ENCODE results near the gene CCDC92B.

The CCDC92B gene

DNA sequence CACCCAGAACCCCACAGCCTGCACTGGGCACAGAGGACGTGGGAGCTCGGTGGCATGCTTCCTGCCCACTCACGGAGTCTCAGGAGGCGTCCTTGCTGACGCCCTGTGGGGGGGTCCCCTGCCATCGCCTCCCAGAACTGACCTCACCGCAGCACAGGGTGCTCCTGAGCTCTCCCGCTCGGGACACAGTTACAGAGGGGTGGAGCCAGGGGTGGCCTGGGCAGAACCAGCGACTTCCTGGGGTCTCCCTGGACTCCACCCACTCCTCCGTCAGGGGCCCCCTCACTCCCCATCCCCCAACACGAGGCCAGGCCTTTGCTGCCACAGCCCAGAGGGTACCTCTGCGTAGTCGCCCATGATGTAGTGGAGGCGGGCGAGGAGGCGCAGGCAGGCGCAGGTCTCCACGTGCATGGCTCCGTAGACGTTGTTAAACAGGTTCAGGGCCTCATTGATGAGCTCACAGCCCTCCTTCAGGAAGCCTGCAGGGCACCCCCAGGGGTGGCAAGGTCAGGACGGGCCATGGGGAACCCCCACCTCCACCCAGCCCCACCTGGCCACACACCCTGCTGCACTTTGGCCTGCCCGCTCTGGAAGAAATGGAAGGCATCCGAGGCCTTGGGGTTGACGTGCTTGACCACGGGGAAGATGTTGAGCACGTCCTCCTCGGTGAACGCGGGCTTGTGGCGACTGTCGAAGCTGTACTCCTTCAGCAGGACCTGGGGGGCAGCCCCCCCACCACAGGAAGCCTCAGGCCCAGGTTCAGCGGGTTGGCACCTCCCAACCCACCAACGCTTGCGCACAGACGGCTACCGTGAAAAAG is 55.7 kb downstream of the CCDC92B start:
- TF ChIP-seq, protein P1, sequence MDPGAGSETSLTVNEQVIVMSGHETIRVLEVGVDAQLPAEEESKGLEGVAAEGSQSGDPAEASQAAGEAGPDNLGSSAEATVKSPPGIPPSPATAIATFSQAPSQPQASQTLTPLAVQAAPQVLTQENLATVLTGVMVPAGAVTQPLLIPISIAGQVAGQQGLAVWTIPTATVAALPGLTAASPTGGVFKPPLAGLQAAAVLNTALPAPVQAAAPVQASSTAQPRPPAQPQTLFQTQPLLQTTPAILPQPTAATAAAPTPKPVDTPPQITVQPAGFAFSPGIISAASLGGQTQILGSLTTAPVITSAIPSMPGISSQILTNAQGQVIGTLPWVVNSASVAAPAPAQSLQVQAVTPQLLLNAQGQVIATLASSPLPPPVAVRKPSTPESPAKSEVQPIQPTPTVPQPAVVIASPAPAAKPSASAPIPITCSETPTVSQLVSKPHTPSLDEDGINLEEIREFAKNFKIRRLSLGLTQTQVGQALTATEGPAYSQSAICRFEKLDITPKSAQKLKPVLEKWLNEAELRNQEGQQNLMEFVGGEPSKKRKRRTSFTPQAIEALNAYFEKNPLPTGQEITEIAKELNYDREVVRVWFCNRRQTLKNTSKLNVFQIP (CRISPR knock-in tag; IDR thresholded peaks at IDR 0.05; ENCODE audit: borderline replicate concordance, low read depth) = no peak
- TF ChIP-seq, protein P2, sequence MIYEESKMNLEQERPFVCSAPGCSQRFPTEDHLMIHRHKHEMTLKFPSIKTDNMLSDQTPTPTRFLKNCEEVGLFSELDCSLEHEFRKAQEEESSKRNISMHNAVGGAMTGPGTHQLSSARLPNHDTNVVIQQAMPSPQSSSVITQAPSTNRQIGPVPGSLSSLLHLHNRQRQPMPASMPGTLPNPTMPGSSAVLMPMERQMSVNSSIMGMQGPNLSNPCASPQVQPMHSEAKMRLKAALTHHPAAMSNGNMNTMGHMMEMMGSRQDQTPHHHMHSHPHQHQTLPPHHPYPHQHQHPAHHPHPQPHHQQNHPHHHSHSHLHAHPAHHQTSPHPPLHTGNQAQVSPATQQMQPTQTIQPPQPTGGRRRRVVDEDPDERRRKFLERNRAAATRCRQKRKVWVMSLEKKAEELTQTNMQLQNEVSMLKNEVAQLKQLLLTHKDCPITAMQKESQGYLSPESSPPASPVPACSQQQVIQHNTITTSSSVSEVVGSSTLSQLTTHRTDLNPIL (CRISPR knock-in tag; IDR thresholded peaks at IDR 0.05; ENCODE audit: low read depth) = no peak
- no peak for TF ChIP-seq OSR1 (CRISPR knock-in tag; IDR thresholded peaks at IDR 0.05)
- ATAC-seq = no peak

- no peak for ATAC-seq
- TF ChIP-seq ZFP3 (CRISPR knock-in tag; IDR thresholded peaks at IDR 0.05) (no peak), ARNTL (CRISPR knock-in tag; IDR thresholded peaks at IDR 0.05; ENCODE audit: borderline replicate concordance, low read depth) (no peak), RARB (CRISPR knock-in tag; IDR thresholded peaks at IDR 0.05) (no peak), ZNF565 (CRISPR knock-in tag; conservative IDR thresholded peaks at IDR 0.05; ENCODE audit: low read depth) (no peak), CSDC2 (CRISPR knock-in tag; IDR thresholded peaks at IDR 0.05) (no peak), ZNF8 (CRISPR knock-in tag; IDR thresholded peaks at IDR 0.05) (no peak), ZNF70 (CRISPR knock-in tag; IDR thresholded peaks at IDR 0.05) (no peak), GLIS3 (CRISPR knock-in tag; IDR thresholded peaks at IDR 0.05) (no peak), TCF4 (CRISPR knock-in tag; IDR thresholded peaks at IDR 0.05; ENCODE audit: borderline replicate concordance) (no peak), SNAI2 (CRISPR knock-in tag; IDR thresholded peaks at IDR 0.05) (no peak), ZFP30 (CRISPR knock-in tag; IDR thresholded peaks at IDR 0.05) (no peak), BACH2 (CRISPR knock-in tag; IDR thresholded peaks at IDR 0.05; ENCODE audit: borderline replicate concordance) (no peak)
- TF ChIP-seq, protein P1 (CRISPR knock-in tag; IDR thresholded peaks at IDR 0.05; ENCODE audit: borderline replicate concordance, low read depth) = no peak
- TF ChIP-seq, protein P3, sequence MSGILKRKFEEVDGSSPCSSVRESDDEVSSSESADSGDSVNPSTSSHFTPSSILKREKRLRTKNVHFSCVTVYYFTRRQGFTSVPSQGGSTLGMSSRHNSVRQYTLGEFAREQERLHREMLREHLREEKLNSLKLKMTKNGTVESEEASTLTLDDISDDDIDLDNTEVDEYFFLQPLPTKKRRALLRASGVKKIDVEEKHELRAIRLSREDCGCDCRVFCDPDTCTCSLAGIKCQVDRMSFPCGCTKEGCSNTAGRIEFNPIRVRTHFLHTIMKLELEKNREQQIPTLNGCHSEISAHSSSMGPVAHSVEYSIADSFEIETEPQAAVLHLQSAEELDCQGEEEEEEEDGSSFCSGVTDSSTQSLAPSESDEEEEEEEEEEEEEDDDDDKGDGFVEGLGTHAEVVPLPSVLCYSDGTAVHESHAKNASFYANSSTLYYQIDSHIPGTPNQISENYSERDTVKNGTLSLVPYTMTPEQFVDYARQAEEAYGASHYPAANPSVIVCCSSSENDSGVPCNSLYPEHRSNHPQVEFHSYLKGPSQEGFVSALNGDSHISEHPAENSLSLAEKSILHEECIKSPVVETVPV (CRISPR knock-in tag; IDR thresholded peaks at IDR 0.05) = no peak
- TF ChIP-seq, protein P2 (CRISPR knock-in tag; IDR thresholded peaks at IDR 0.05; ENCODE audit: low read depth) = no peak
These were observed 56.7 kb downstream of the CCDC92B start for GRCh38 chr17:2692781-2693135.

DNA sequence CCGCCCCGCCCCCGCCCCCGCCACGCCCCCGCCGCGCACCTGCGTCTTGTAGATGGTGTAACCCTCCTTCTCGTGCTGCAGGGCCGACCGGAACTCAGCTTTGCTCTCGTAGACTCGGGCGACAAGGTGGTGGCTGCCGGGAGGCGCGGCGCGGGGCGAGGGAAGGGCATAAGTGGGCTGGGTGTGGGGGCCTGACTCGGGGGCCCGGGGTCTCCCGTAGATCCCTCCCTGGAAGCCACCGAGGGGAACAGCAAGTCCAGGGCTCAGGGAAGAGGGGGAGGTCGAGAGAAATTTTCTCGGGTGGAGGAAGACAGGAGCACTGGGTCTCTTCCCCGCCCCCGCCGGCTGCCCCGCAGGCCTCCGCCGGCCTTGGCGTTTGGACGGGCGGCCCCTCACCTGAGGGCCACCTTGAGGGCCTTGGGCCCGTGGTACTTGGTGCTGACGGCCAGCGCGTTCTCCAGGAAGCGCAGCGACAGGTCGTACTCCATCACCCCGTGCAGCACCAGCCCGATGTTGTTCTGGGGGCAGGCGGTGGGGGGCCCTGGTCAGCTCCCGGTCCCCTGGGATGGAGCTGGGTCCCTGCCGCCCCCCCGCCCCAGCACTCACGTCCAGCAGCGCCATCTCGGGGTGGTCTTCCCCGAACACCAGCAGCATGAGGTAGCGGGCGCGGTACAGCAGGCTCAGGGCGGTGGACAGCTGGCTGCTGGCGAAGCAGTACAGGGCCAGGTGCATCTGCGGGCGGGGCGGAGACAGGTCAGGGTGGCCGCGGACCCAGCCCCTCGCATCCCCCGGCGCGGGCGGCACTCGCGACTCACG is 57.3 kb downstream of the CCDC92B start:
- TF ChIP-seq GLIS3 (CRISPR knock-in tag; IDR thresholded peaks at IDR 0.05) (no peak), SNAI2 (CRISPR knock-in tag; IDR thresholded peaks at IDR 0.05) (no peak), ARNTL (CRISPR knock-in tag; IDR thresholded peaks at IDR 0.05; ENCODE audit: borderline replicate concordance, low read depth) (no peak), TCF4 (CRISPR knock-in tag; IDR thresholded peaks at IDR 0.05; ENCODE audit: borderline replicate concordance) (no peak), CSDC2 (CRISPR knock-in tag; IDR thresholded peaks at IDR 0.05) (no peak), OSR1 (CRISPR knock-in tag; IDR thresholded peaks at IDR 0.05) (no peak)
- TF ChIP-seq, protein P3 (CRISPR knock-in tag; IDR thresholded peaks at IDR 0.05) = no peak
- TF ChIP-seq, protein P4, sequence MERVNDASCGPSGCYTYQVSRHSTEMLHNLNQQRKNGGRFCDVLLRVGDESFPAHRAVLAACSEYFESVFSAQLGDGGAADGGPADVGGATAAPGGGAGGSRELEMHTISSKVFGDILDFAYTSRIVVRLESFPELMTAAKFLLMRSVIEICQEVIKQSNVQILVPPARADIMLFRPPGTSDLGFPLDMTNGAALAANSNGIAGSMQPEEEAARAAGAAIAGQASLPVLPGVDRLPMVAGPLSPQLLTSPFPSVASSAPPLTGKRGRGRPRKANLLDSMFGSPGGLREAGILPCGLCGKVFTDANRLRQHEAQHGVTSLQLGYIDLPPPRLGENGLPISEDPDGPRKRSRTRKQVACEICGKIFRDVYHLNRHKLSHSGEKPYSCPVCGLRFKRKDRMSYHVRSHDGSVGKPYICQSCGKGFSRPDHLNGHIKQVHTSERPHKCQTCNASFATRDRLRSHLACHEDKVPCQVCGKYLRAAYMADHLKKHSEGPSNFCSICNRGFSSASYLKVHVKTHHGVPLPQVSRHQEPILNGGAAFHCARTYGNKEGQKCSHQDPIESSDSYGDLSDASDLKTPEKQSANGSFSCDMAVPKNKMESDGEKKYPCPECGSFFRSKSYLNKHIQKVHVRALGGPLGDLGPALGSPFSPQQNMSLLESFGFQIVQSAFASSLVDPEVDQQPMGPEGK (CRISPR knock-in tag; IDR thresholded peaks at IDR 0.05; ENCODE audit: borderline replicate concordance) = no peak
- TF ChIP-seq, protein P1 (CRISPR knock-in tag; IDR thresholded peaks at IDR 0.05; ENCODE audit: borderline replicate concordance, low read depth) = no peak
- no peak for ATAC-seq

Data from SK-N-SH treated with all-trans-retinoic acid at 6 μM for 48 hours (cell line).